ENCODE measurements around the gene OSBP2.

The OSBP2 gene

GRCh38 chr22:30908051-30908461 is 213.4 kb downstream of the OSBP2 start:
- no peak overlapping the region for H3K27ac ChIP-seq (ENCODE audit: insufficient read depth, low read depth, low read length, poor library complexity, severe bottlenecking)
- H3K27me3 ChIP-seq (ENCODE audit: control insufficient read depth, insufficient read depth, low read length, poor library complexity, severe bottlenecking): no peaks in the 10 kb centered on the region
- H3K9me3 ChIP-seq (ENCODE audit: control insufficient read depth, low read length): no peaks in the 10 kb centered on the region
- no peaks in the 10 kb centered on the region for H3K36me3 ChIP-seq (ENCODE audit: control insufficient read depth, insufficient read depth, low read length)
- no peaks in the 10 kb centered on the region for H3K4me1 ChIP-seq (ENCODE audit: control insufficient read depth, insufficient read depth, low read length)
- WGBS, 2 experiments: 95% methylated on average over 6 of the region's 6 CpGs
- H3K4me3 ChIP-seq (ENCODE audit: insufficient read depth, low read depth, low read length): no peak overlapping the region

GRCh38 chr22:30909306-30909705 is 214.6 kb downstream of the OSBP2 start:
- no peaks in the 10 kb centered on the region for H3K27me3 ChIP-seq (ENCODE audit: control insufficient read depth, insufficient read depth, low read length, poor library complexity, severe bottlenecking)
- WGBS, 2 experiments: 90% methylated on average over 5 of the region's 5 CpGs
- H3K4me3 ChIP-seq (ENCODE audit: insufficient read depth, low read depth, low read length): no peak overlapping the region
- no peaks in the 10 kb centered on the region for H3K4me1 ChIP-seq (ENCODE audit: control insufficient read depth, insufficient read depth, low read length)
- no peaks in the 10 kb centered on the region for H3K9me3 ChIP-seq (ENCODE audit: control insufficient read depth, low read length)
- no peak overlapping the region for H3K27ac ChIP-seq (ENCODE audit: insufficient read depth, low read depth, low read length, poor library complexity, severe bottlenecking)
- no peaks in the 10 kb centered on the region for H3K36me3 ChIP-seq (ENCODE audit: control insufficient read depth, insufficient read depth, low read length)

- Histone ChIP-seq H3K36me3 (ENCODE audit: control insufficient read depth, insufficient read depth, low read length) (no peaks in the 10 kb centered on the region), H3K4me1 (ENCODE audit: control insufficient read depth, insufficient read depth, low read length) (no peaks in the 10 kb centered on the region), H3K9me3 (ENCODE audit: control insufficient read depth, low read length) (no peaks in the 10 kb centered on the region), H3K27ac (ENCODE audit: insufficient read depth, low read depth, low read length, poor library complexity, severe bottlenecking) (no peak overlapping the region), H3K27me3 (ENCODE audit: control insufficient read depth, insufficient read depth, low read length, poor library complexity, severe bottlenecking) (no peaks in the 10 kb centered on the region), H3K4me3 (ENCODE audit: insufficient read depth, low read depth, low read length) (no peak overlapping the region)
- WGBS, 2 experiments: 98 to 99% methylated on average over 2 of the region's 2 CpGs
Observed at GRCh38 chr22:30910358-30910757, 215.7 kb downstream of the OSBP2 start.

- 92 to 94% methylated on average over 7 of the region's 7 CpGs for WGBS, 2 experiments
- Histone ChIP-seq H3K27ac (ENCODE audit: insufficient read depth, low read depth, low read length, poor library complexity, severe bottlenecking) (no peak overlapping the region), H3K27me3 (ENCODE audit: control insufficient read depth, insufficient read depth, low read length, poor library complexity, severe bottlenecking) (no peaks in the 10 kb centered on the region), H3K9me3 (ENCODE audit: control insufficient read depth, low read length) (no peaks in the 10 kb centered on the region), H3K4me3 (ENCODE audit: insufficient read depth, low read depth, low read length) (no peak overlapping the region), H3K36me3 (ENCODE audit: control insufficient read depth, insufficient read depth, low read length) (no peaks in the 10 kb centered on the region), H3K4me1 (ENCODE audit: control insufficient read depth, insufficient read depth, low read length) (no peaks in the 10 kb centered on the region)
Observed at GRCh38 chr22:30918761-30919160, 224.1 kb downstream of the OSBP2 start.

- peaks cover 2% of the 10 kb centered on the region for H3K36me3 ChIP-seq (ENCODE audit: control insufficient read depth, insufficient read depth, low read length)
- H3K27me3 ChIP-seq (ENCODE audit: control insufficient read depth, insufficient read depth, low read length, poor library complexity, severe bottlenecking): no peaks in the 10 kb centered on the region
- WGBS, 2 experiments: 84 to 92% methylated on average over 7 of the region's 7 CpGs
- H3K4me1 ChIP-seq (ENCODE audit: control insufficient read depth, insufficient read depth, low read length): no peaks in the 10 kb centered on the region
- no peak overlapping the region for H3K4me3 ChIP-seq (ENCODE audit: insufficient read depth, low read depth, low read length)
- H3K27ac ChIP-seq (ENCODE audit: insufficient read depth, low read depth, low read length, poor library complexity, severe bottlenecking): no peak overlapping the region
- no peaks in the 10 kb centered on the region for H3K9me3 ChIP-seq (ENCODE audit: control insufficient read depth, low read length)
Observed at GRCh38 chr22:30919973-30920372, 225.3 kb downstream of the OSBP2 start.

GRCh38 chr22:30920407-30920806 is 225.7 kb downstream of the OSBP2 start:
- Histone ChIP-seq H3K27ac (ENCODE audit: insufficient read depth, low read depth, low read length, poor library complexity, severe bottlenecking) (no peak overlapping the region), H3K4me3 (ENCODE audit: insufficient read depth, low read depth, low read length) (no peak overlapping the region), H3K36me3 (ENCODE audit: control insufficient read depth, insufficient read depth, low read length) (peaks cover 5% of the 10 kb centered on the region), H3K9me3 (ENCODE audit: control insufficient read depth, low read length) (no peaks in the 10 kb centered on the region), H3K4me1 (ENCODE audit: control insufficient read depth, insufficient read depth, low read length) (no peaks in the 10 kb centered on the region), H3K27me3 (ENCODE audit: control insufficient read depth, insufficient read depth, low read length, poor library complexity, severe bottlenecking) (no peaks in the 10 kb centered on the region)
- 13 to 16% methylated on average over 9 of the region's 9 CpGs for WGBS, 2 experiments

GRCh38 chr22:30921108-30921507 is 226.4 kb downstream of the OSBP2 start:
- no peak overlapping the region for H3K27ac ChIP-seq (ENCODE audit: insufficient read depth, low read depth, low read length, poor library complexity, severe bottlenecking)
- H3K4me1 ChIP-seq (ENCODE audit: control insufficient read depth, insufficient read depth, low read length): no peaks in the 10 kb centered on the region
- H3K4me3 ChIP-seq (ENCODE audit: insufficient read depth, low read depth, low read length): no peak overlapping the region
- no peaks in the 10 kb centered on the region for H3K9me3 ChIP-seq (ENCODE audit: control insufficient read depth, low read length)
- no peaks in the 10 kb centered on the region for H3K27me3 ChIP-seq (ENCODE audit: control insufficient read depth, insufficient read depth, low read length, poor library complexity, severe bottlenecking)
- H3K36me3 ChIP-seq (ENCODE audit: control insufficient read depth, insufficient read depth, low read length): peaks cover 5% of the 10 kb centered on the region
- 95 to 97% methylated on average over 4 of the region's 6 CpGs for WGBS, 2 experiments

- Histone ChIP-seq H3K36me3 (ENCODE audit: control insufficient read depth, insufficient read depth, low read length) (peaks cover 12% of the 10 kb centered on the region), H3K27me3 (ENCODE audit: control insufficient read depth, insufficient read depth, low read length, poor library complexity, severe bottlenecking) (no peaks in the 10 kb centered on the region), H3K27ac (ENCODE audit: insufficient read depth, low read depth, low read length, poor library complexity, severe bottlenecking) (no peak overlapping the region), H3K4me3 (ENCODE audit: insufficient read depth, low read depth, low read length) (no peak overlapping the region), H3K4me1 (ENCODE audit: control insufficient read depth, insufficient read depth, low read length) (no peaks in the 10 kb centered on the region), H3K9me3 (ENCODE audit: control insufficient read depth, low read length) (no peaks in the 10 kb centered on the region)
- WGBS, 2 experiments: 95% methylated on average over 34 of the region's 34 CpGs
Observed at GRCh38 chr22:30922151-30922611, 227.5 kb downstream of the OSBP2 start.

- no peak overlapping the region for H3K27ac ChIP-seq (ENCODE audit: insufficient read depth, low read depth, low read length, poor library complexity, severe bottlenecking)
- H3K4me3 ChIP-seq (ENCODE audit: insufficient read depth, low read depth, low read length): no peak overlapping the region
- no peaks in the 10 kb centered on the region for H3K4me1 ChIP-seq (ENCODE audit: control insufficient read depth, insufficient read depth, low read length)
- no peaks in the 10 kb centered on the region for H3K27me3 ChIP-seq (ENCODE audit: control insufficient read depth, insufficient read depth, low read length, poor library complexity, severe bottlenecking)
- H3K36me3 ChIP-seq (ENCODE audit: control insufficient read depth, insufficient read depth, low read length): peaks cover 23% of the 10 kb centered on the region
- no peaks in the 10 kb centered on the region for H3K9me3 ChIP-seq (ENCODE audit: control insufficient read depth, low read length)
- 94 to 96% methylated on average over 9 of the region's 9 CpGs for WGBS, 2 experiments
Observed at GRCh38 chr22:30923168-30923900, 228.7 kb downstream of the OSBP2 start.

- 94 to 97% methylated on average over 5 of the region's 5 CpGs for WGBS, 2 experiments
- H3K4me1 ChIP-seq (ENCODE audit: control insufficient read depth, insufficient read depth, low read length): no peaks in the 10 kb centered on the region
- H3K27me3 ChIP-seq (ENCODE audit: control insufficient read depth, insufficient read depth, low read length, poor library complexity, severe bottlenecking): no peaks in the 10 kb centered on the region
- H3K9me3 ChIP-seq (ENCODE audit: control insufficient read depth, low read length): no peaks in the 10 kb centered on the region
- no peak overlapping the region for H3K4me3 ChIP-seq (ENCODE audit: insufficient read depth, low read depth, low read length)
- no peak overlapping the region for H3K27ac ChIP-seq (ENCODE audit: insufficient read depth, low read depth, low read length, poor library complexity, severe bottlenecking)
- H3K36me3 ChIP-seq (ENCODE audit: control insufficient read depth, insufficient read depth, low read length): peaks cover 35% of the 10 kb centered on the region
Observed at GRCh38 chr22:30925667-30926066, 231.0 kb downstream of the OSBP2 start.

Measured in ectodermal cell (in vitro differentiated cells).